ENCODE data around the gene DAPK2. TPM values are rescaled to one million over a fixed set of nuclear protein-coding genes. Genes with fewer than 3 reads are reported as not detected.

The DAPK2 gene
- total and polyA plus RNA-seq, 3 donors from 2014 or later, result 3.6 to 7.7 (median 5.9) TPM

GRCh38 chr15:63923993-63924950, 122.0 kb downstream of the DAPK2 start:
- no peak overlapping the region for H3K4me3 ChIP-seq
- TF ChIP-seq CTCF (IDR thresholded peaks at IDR 0.05) (no peak), POLR2A (IDR thresholded peaks at IDR 0.05) (no peak)
- intact Hi-C loops (cut with DNase I; ENCODE audit: low total_unique reads), result no loop called here
- no peak overlapping the region for H3K27ac ChIP-seq
- DNase-seq, result no peak
- H3K27me3 ChIP-seq, result no peaks in the 10 kb centered on the region
- H3K36me3 ChIP-seq (ENCODE audit: low read depth, missing control alignments), result no peaks in the 10 kb centered on the region
- peaks cover 14% of the 10 kb centered on the region for H3K4me1 ChIP-seq
- 93 to 96% methylated on average over 8 of the region's 8 CpGs for WGBS, 2 donors
- no peaks in the 10 kb centered on the region for H3K9me3 ChIP-seq

GRCh38 chr15:63922916-63923315, 123.4 kb downstream of the DAPK2 start:
- no peak for TF ChIP-seq POLR2A (IDR thresholded peaks at IDR 0.05)
- no peak for TF ChIP-seq CTCF (IDR thresholded peaks at IDR 0.05)
- intact Hi-C loops (cut with DNase I; ENCODE audit: low total_unique reads), result no loop called here
- no peaks in the 10 kb centered on the region for H3K36me3 ChIP-seq (ENCODE audit: low read depth, missing control alignments)
- no peaks in the 10 kb centered on the region for H3K9me3 ChIP-seq
- 94 to 97% methylated on average over 15 of the region's 16 CpGs for WGBS, 2 donors
- H3K4me3 ChIP-seq, result no peak overlapping the region
- peaks cover 16% of the 10 kb centered on the region for H3K4me1 ChIP-seq
- DNase-seq, result no peak
- H3K27me3 ChIP-seq, result no peaks in the 10 kb centered on the region
- H3K27ac ChIP-seq, result no peak overlapping the region

GRCh38 chr15:63922261-63922904, 123.9 kb downstream of the DAPK2 start:
- no peak overlapping the region for H3K27ac ChIP-seq
- intact Hi-C loops (cut with DNase I; ENCODE audit: low total_unique reads), result no loop called here
- no peaks in the 10 kb centered on the region for H3K27me3 ChIP-seq
- no peaks in the 10 kb centered on the region for H3K36me3 ChIP-seq (ENCODE audit: low read depth, missing control alignments)
- DNase-seq, result no peak
- no peaks in the 10 kb centered on the region for H3K9me3 ChIP-seq
- 43 to 83% methylated on average over 1 to 3 of the region's 3 CpGs for WGBS, 2 donors
- no peak overlapping the region for H3K4me3 ChIP-seq
- peaks cover 18% of the 10 kb centered on the region for H3K4me1 ChIP-seq
- no peak for TF ChIP-seq POLR2A (IDR thresholded peaks at IDR 0.05)
- no peak for TF ChIP-seq CTCF (IDR thresholded peaks at IDR 0.05)

GRCh38 chr15:63920504-63921175, 125.6 kb downstream of the DAPK2 start:
- H3K9me3 ChIP-seq, result no peaks in the 10 kb centered on the region
- TF ChIP-seq CTCF (IDR thresholded peaks at IDR 0.05) (no peak), POLR2A (IDR thresholded peaks at IDR 0.05) (no peak)
- 60 to 72% methylated on average over 14 of the region's 14 CpGs for WGBS, 2 donors
- H3K4me1 ChIP-seq, result peaks cover 35% of the 10 kb centered on the region
- no peak overlapping the region for H3K4me3 ChIP-seq
- intact Hi-C loops (cut with DNase I; ENCODE audit: low total_unique reads), result no loop called here
- no peaks in the 10 kb centered on the region for H3K36me3 ChIP-seq (ENCODE audit: low read depth, missing control alignments)
- H3K27ac ChIP-seq, result peak overlapping the region in 1 of 2 donors; percentile 59
- no peak for DNase-seq
- H3K27me3 ChIP-seq, result no peaks in the 10 kb centered on the region
